ENCODE measurements around the gene APLP2.

Gene APLP2

DNA sequence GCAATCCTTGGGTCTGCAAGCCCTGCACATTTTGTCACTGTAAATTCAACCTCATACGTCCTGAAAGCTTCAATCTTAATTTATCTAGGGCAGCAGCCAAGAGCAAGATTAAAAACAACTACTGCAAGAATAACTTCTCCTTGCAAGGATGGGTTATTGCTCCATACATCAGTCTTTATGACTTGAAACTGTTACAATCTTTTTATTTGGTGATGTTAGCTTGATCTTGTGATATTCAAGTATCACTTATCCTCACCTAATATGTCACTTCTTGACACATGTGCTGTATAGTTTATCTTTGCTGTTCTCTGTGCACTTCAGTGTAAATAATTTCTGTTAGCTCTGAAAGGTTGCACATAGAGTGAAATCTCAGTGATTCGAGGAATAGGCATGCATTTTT lies 14.7 kb upstream of the APLP2 start:
- Histone ChIP-seq H2AFZ (ENCODE audit: low read depth, low read length, severe bottlenecking) (no peak overlapping the region), H3K9me2 (replicated peaks; ENCODE audit: insufficient read depth, low read length) (no peaks in the 10 kb centered on the region), H3K27ac (ENCODE audit: low read depth, low read length) (no peak overlapping the region), H3K79me2 (ENCODE audit: insufficient read depth, low read length) (no peaks in the 10 kb centered on the region), H3F3A (ENCODE audit: insufficient read depth) (no peaks in the 10 kb centered on the region), H3K27me3 (ENCODE audit: low read length) (no peaks in the 10 kb centered on the region), H3K9ac (ENCODE audit: low read length) (no peak overlapping the region), H3K4me2 (ENCODE audit: low read depth, low read length, poor library complexity, severe bottlenecking) (no peak overlapping the region), H3K36me3 (ENCODE audit: low read length) (no peaks in the 10 kb centered on the region), H3K9me3 (ENCODE audit: insufficient read depth, low read length) (no peaks in the 10 kb centered on the region), H3K4me3 (ENCODE audit: insufficient read depth, low read length, poor library complexity, severe bottlenecking) (no peak overlapping the region), H4K20me1 (ENCODE audit: low read depth, low read length) (no peaks in the 10 kb centered on the region)
- TF ChIP-seq, protein P1, sequence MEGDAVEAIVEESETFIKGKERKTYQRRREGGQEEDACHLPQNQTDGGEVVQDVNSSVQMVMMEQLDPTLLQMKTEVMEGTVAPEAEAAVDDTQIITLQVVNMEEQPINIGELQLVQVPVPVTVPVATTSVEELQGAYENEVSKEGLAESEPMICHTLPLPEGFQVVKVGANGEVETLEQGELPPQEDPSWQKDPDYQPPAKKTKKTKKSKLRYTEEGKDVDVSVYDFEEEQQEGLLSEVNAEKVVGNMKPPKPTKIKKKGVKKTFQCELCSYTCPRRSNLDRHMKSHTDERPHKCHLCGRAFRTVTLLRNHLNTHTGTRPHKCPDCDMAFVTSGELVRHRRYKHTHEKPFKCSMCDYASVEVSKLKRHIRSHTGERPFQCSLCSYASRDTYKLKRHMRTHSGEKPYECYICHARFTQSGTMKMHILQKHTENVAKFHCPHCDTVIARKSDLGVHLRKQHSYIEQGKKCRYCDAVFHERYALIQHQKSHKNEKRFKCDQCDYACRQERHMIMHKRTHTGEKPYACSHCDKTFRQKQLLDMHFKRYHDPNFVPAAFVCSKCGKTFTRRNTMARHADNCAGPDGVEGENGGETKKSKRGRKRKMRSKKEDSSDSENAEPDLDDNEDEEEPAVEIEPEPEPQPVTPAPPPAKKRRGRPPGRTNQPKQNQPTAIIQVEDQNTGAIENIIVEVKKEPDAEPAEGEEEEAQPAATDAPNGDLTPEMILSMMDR (IDR thresholded peaks at IDR 0.05; ENCODE audit: insufficient read depth, low read length, poor library complexity, severe bottlenecking), result no peak

DNA sequence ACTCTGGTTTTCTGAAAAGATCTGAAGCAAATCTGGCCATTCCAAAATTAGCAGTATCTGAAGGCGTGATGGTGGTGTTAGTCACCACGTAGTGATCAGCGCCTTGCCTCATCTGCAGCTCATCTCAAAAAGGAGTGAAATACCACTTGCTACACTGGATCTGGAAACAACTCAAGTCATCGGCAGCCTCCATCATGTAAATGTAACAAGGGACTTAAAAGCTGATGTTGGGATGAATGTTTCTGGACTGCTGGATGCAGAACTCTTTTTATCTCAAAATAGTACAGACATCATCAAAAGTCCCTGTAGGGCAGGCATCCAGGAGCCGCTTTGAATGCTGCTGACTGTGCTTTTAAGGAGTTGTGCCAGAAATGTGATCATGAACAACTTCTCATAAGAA lies 14.1 kb upstream of the APLP2 start:
- Histone ChIP-seq H4K20me1 (ENCODE audit: low read depth, low read length) (no peaks in the 10 kb centered on the region), H3K9me2 (replicated peaks; ENCODE audit: insufficient read depth, low read length) (no peaks in the 10 kb centered on the region), H3K27ac (ENCODE audit: low read depth, low read length) (no peak overlapping the region), H3K4me3 (ENCODE audit: insufficient read depth, low read length, poor library complexity, severe bottlenecking) (no peak overlapping the region), H3K27me3 (ENCODE audit: low read length) (no peaks in the 10 kb centered on the region), H3K79me2 (ENCODE audit: insufficient read depth, low read length) (no peaks in the 10 kb centered on the region), H3F3A (ENCODE audit: insufficient read depth) (no peaks in the 10 kb centered on the region), H3K4me2 (ENCODE audit: low read depth, low read length, poor library complexity, severe bottlenecking) (no peak overlapping the region), H3K9me3 (ENCODE audit: insufficient read depth, low read length) (no peaks in the 10 kb centered on the region), H3K36me3 (ENCODE audit: low read length) (no peaks in the 10 kb centered on the region), H3K9ac (ENCODE audit: low read length) (no peak overlapping the region), H2AFZ (ENCODE audit: low read depth, low read length, severe bottlenecking) (no peak overlapping the region)
- TF ChIP-seq EZH2phosphoT487 (conservative IDR thresholded peaks at IDR 0.05; ENCODE audit: low read length), result no peak
- TF ChIP-seq, protein P1 (IDR thresholded peaks at IDR 0.05; ENCODE audit: insufficient read depth, low read length, poor library complexity, severe bottlenecking), result no peak

DNA sequence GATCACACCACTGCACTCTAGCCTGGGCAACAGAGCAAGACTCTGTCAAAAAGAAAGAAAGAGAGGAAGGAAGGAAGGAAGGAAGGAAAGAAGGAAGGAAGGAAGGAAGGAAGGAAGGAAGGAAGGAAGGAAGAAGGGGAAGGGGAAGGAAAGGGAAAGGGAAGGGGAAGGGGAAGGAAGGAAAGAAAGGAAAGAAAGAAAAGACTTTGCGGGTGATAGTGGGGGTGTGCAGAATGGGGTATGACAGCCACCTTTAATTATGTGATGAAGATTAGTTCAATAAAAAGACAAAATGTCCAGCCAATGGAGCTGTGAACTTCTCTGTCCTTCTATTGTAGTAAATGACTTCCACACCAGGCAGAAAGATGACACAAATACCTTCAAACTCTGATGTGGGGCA lies 8.7 kb upstream of the APLP2 start:
- Histone ChIP-seq H3K9me2 (replicated peaks; ENCODE audit: insufficient read depth, low read length) (no peaks in the 10 kb centered on the region), H3K79me2 (ENCODE audit: insufficient read depth, low read length) (no peaks in the 10 kb centered on the region), H3K4me3 (ENCODE audit: insufficient read depth, low read length, poor library complexity, severe bottlenecking) (no peak overlapping the region), H3K4me2 (ENCODE audit: low read depth, low read length, poor library complexity, severe bottlenecking) (no peak overlapping the region), H2AFZ (ENCODE audit: low read depth, low read length, severe bottlenecking) (no peak overlapping the region), H3K27me3 (ENCODE audit: low read length) (no peaks in the 10 kb centered on the region), H3K36me3 (ENCODE audit: low read length) (no peaks in the 10 kb centered on the region), H3F3A (ENCODE audit: insufficient read depth) (no peaks in the 10 kb centered on the region), H3K9ac (ENCODE audit: low read length) (no peak overlapping the region), H4K20me1 (ENCODE audit: low read depth, low read length) (no peaks in the 10 kb centered on the region), H3K9me3 (ENCODE audit: insufficient read depth, low read length) (no peaks in the 10 kb centered on the region), H3K27ac (ENCODE audit: low read depth, low read length) (no peak overlapping the region)
- TF ChIP-seq, protein P1 (IDR thresholded peaks at IDR 0.05; ENCODE audit: insufficient read depth, low read length, poor library complexity, severe bottlenecking), result no peak
- no peak for TF ChIP-seq EZH2phosphoT487 (conservative IDR thresholded peaks at IDR 0.05; ENCODE audit: low read length)

DNA sequence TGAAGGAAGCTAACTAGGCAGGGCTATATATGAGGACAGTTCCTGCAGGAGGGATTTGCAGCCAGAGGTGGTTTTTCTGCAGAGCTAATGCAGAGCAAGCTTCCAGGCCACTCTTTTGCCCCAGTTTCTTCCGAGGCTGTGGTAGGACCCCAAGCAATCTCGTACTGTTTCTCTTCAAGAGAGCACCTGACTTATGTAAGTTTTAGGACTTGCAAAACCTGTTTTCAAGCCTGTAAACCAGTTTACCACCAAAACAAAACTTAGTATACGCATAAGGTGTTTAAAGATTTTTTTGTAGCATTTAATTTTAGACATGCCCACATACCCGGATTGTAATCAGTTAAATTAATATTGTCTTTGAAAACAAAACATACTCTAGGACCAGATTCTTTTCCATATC lies 7.7 kb upstream of the APLP2 start:
- H3K4me3 ChIP-seq (ENCODE audit: insufficient read depth, low read length, poor library complexity, severe bottlenecking), result no peak overlapping the region
- no peak overlapping the region for H2AFZ ChIP-seq (ENCODE audit: low read depth, low read length, severe bottlenecking)
- no peak overlapping the region for H3K9ac ChIP-seq (ENCODE audit: low read length)
- no peaks in the 10 kb centered on the region for H3K36me3 ChIP-seq (ENCODE audit: low read length)
- no peaks in the 10 kb centered on the region for H3K9me2 ChIP-seq (replicated peaks; ENCODE audit: insufficient read depth, low read length)
- TF ChIP-seq EZH2phosphoT487 (conservative IDR thresholded peaks at IDR 0.05; ENCODE audit: low read length), result no peak
- TF ChIP-seq, protein P1 (IDR thresholded peaks at IDR 0.05; ENCODE audit: insufficient read depth, low read length, poor library complexity, severe bottlenecking), result no peak
- H3K27ac ChIP-seq (ENCODE audit: low read depth, low read length), result no peak overlapping the region
- H4K20me1 ChIP-seq (ENCODE audit: low read depth, low read length), result no peaks in the 10 kb centered on the region
- no peaks in the 10 kb centered on the region for H3K79me2 ChIP-seq (ENCODE audit: insufficient read depth, low read length)
- H3F3A ChIP-seq (ENCODE audit: insufficient read depth), result no peaks in the 10 kb centered on the region
- no peaks in the 10 kb centered on the region for H3K27me3 ChIP-seq (ENCODE audit: low read length)
- no peak overlapping the region for H3K4me2 ChIP-seq (ENCODE audit: low read depth, low read length, poor library complexity, severe bottlenecking)
- no peaks in the 10 kb centered on the region for H3K9me3 ChIP-seq (ENCODE audit: insufficient read depth, low read length)
